Endothelial cell of umbilical vein (primary cell): ENCODE results near the gene TRIP13. TPM values are rescaled to one million over a fixed set of nuclear protein-coding genes. Genes with fewer than 3 reads are reported as not detected.

ENCODE experiments used
- BruUV-seq: library from RNA; stranded (reverse); fragments of 400-500 nt; replicated peaks from 2 replicates; lab custom pipeline; 2021; lab: Mats Ljungman, UMichigan
- CTCF ChIA-PET: fragments of 300-600, 350-600 bp; sonication (Branson Sonifier 250); formaldehyde crosslinking; loops from one replicate; lab custom pipeline; 2021; ENCODE audit warnings: antibody characterized with exemption, inconsistent platforms; lab: Charles Lee
- POLR2A ChIA-PET: fragments of 300-600, 350-600 bp; sonication (Branson Sonifier 250); formaldehyde crosslinking; loops from one replicate; lab custom pipeline; 2021; ENCODE audit warnings: antibody characterized with exemption, inconsistent platforms; lab: Charles Lee
- DNase-seq: peaks from one replicate; pipeline ENCODE4 v3.0.0-alpha.2; 2011; ENCODE audit warnings: low read depth, low spot score
- FAIRE-seq: peaks from 2 replicates; lab custom pipeline; 2011; peaks lifted over from hg19 to GRCh38; lab: Jason Lieb, UNC
- H2AFZ ChIP-seq: 2 replicates; pipeline ENCODE4 v1.6.0; 2012; ENCODE audit warnings: low read depth, low read length, control low read depth, inconsistent platforms
- H3K27ac ChIP-seq: 2 replicates; pipeline ENCODE4 v1.5.1; 2011; ENCODE audit warnings: low read depth, mild to moderate bottlenecking, control low read depth, low read length, moderate library complexity; ENCODE audit not compliant: insufficient read depth
- H3K27me3 ChIP-seq, 2 experiments: 2 replicates each; pipeline versions ENCODE4 v1.6.0 to v1.6.1; 2011; ENCODE audit warnings: low read length in 2 of 2, mixed read lengths in 1 of 2; ENCODE audit not compliant: control insufficient read depth in 2 of 2, insufficient read depth in 2 of 2
- H3K36me3 ChIP-seq, 2 experiments: 2 replicates in 1 of 2; 3 replicates in 1 of 2; pipeline ENCODE4 v1.5.1; 2011; ENCODE audit warnings: low read length in 2 of 2, mild to moderate bottlenecking in 1 of 2, moderate library complexity in 1 of 2; ENCODE audit not compliant: control insufficient read depth in 2 of 2, insufficient read depth in 2 of 2; ENCODE audit errors: extremely low read depth in 1 of 2
- H3K4me1 ChIP-seq: 3 replicates; pipeline ENCODE4 v1.5.1; 2011; ENCODE audit warnings: mild to moderate bottlenecking, low read length; ENCODE audit not compliant: control insufficient read depth, insufficient read depth; ENCODE audit errors: extremely low read depth
- H3K4me2 ChIP-seq: 2 replicates; pipeline ENCODE4 v1.6.1; 2011; ENCODE audit warnings: low read length, control low read depth, mixed read lengths; ENCODE audit not compliant: insufficient read depth
- H3K4me3 ChIP-seq, 3 experiments: fragments of 200-600 bp in 1 of 3; sonication (generic), shearing (Covaris generic) in 1 of 3; replicated peaks in 1 of 3; 2 replicates each; pipeline ENCODE4 v1.5.1; 2011 to 2016; ENCODE audit warnings: control low read depth in 3 of 3, low read length in 3 of 3, mild to moderate bottlenecking in 2 of 3, inconsistent platforms in 1 of 3, low read depth in 1 of 3, moderate library complexity in 1 of 3; ENCODE audit not compliant: insufficient read depth in 1 of 3
- H3K79me2 ChIP-seq: 2 replicates; pipeline ENCODE4 v1.6.0; 2012; ENCODE audit warnings: low read length, inconsistent platforms; ENCODE audit not compliant: control insufficient read depth, insufficient read depth
- H3K9ac ChIP-seq: replicated peaks from 2 replicates; pipeline ENCODE3; 2011; ENCODE audit warnings: low read length, control low read depth; ENCODE audit not compliant: insufficient read depth; ENCODE audit errors: extremely low read depth
- H3K9me1 ChIP-seq: replicated peaks from 3 replicates; pipeline ENCODE4 v1.6.0; 2011; ENCODE audit warnings: mild to moderate bottlenecking, low read length; ENCODE audit not compliant: control insufficient read depth, insufficient read depth; ENCODE audit errors: extremely low read depth
- H3K9me3 ChIP-seq: replicated peaks from 2 replicates; pipeline ENCODE4 v1.5.1; 2012; ENCODE audit warnings: low read length, inconsistent platforms; ENCODE audit not compliant: control insufficient read depth, insufficient read depth
- H4K20me1 ChIP-seq: replicated peaks from 2 replicates; pipeline ENCODE3; 2011; ENCODE audit warnings: mild to moderate bottlenecking, low read length; ENCODE audit not compliant: control insufficient read depth, insufficient read depth; ENCODE audit errors: extremely low read depth
- CTCF ChIP-seq, 2 donors: IDR thresholded peaks; 1 replicate in 1 of 2; 2 replicates in 1 of 2; pipeline ENCODE4 v1.5.1; 2011; ENCODE audit warnings: low read length in 2 of 2, mild to moderate bottlenecking in 2 of 2, moderate library complexity in 2 of 2, control low read depth in 1 of 2, inconsistent platforms in 1 of 2, low read depth in 1 of 2; ENCODE audit not compliant: insufficient read depth in 1 of 2; ENCODE audit errors: extremely low read depth in 1 of 2
- EZH2 ChIP-seq: IDR thresholded peaks from 2 replicates; pipeline ENCODE4 v1.6.1; 2012; ENCODE audit warnings: borderline replicate concordance, low read depth, mild to moderate bottlenecking, moderate library complexity, low read length, inconsistent platforms; ENCODE audit not compliant: severe bottlenecking
- FOS ChIP-seq: IDR thresholded peaks from 2 replicates; pipeline ENCODE4 v1.6.1; 2011; ENCODE audit warnings: mild to moderate bottlenecking, low read length, moderate library complexity, borderline replicate concordance; ENCODE audit not compliant: insufficient read depth
- GATA2 ChIP-seq: IDR thresholded peaks from 2 replicates; pipeline ENCODE4 v1.7.0; 2011; ENCODE audit warnings: low read depth, mild to moderate bottlenecking, moderate library complexity, mixed read lengths, low read length; ENCODE audit not compliant: insufficient read length, insufficient read depth
- JUN ChIP-seq: IDR thresholded peaks from 2 replicates; pipeline ENCODE4 v1.6.1; 2011; ENCODE audit warnings: borderline replicate concordance, low read depth; ENCODE audit not compliant: insufficient read length, insufficient read depth
- MAX ChIP-seq: IDR thresholded peaks from 2 replicates; pipeline ENCODE4 v1.6.1; 2011; ENCODE audit not compliant: insufficient read depth, insufficient read length
- MYC ChIP-seq: IDR thresholded peaks from one replicate; pipeline ENCODE4 v1.6.1; 2011; ENCODE audit warnings: mild to moderate bottlenecking, low read depth, low read length
- POLR2A ChIP-seq: IDR thresholded peaks from 2 replicates; pipeline ENCODE4 v1.6.1; 2012; ENCODE audit warnings: low read depth, mild to moderate bottlenecking, control low read depth, low read length
- POLR2AphosphoS5 ChIP-seq: IDR thresholded peaks from 2 replicates; pipeline ENCODE4 v1.6.1; 2012; ENCODE audit warnings: low read depth, mild to moderate bottlenecking, control low read depth, low read length, moderate library complexity; ENCODE audit not compliant: insufficient read depth
- dilution Hi-C: fragments of 300-500 bp; cut with MboI; formaldehyde crosslinking; loops from one replicate; pipeline ENCODE4 v1.15.0; 2019; ENCODE audit warnings: low sequenced_read_pairs; ENCODE audit not compliant: extremely low pct_ligation_motif_present
- intact Hi-C: fragments of 100-400 bp; cut with micrococcal nuclease; formaldehyde crosslinking; loops from one replicate; pipeline ENCODE4 v1.10.0; 2022
- polyA plus RNA-seq, 4 experiments: library from polyadenylated mRNA; depleted of rRNA in 3 of 4; stranded (reverse) in 3 of 4; unstranded in 1 of 4; fragments of >200 nt; gene quantifications; 2 replicates each; pipeline versions ENCODE4 v1.2.1 to v1.2.3, GENCODE V29; 2011 to 2012; ENCODE audit warnings: missing spikeins in 1 of 4
- total RNA-seq: library from RNA; stranded (reverse); gene quantifications from 2 replicates; pipeline ENCODE4 v1.2.3, GENCODE V29; 2021

The TRIP13 gene
- total and polyA plus RNA-seq, 2 donors (not counting 3 experiments of a cell fraction or from before 2014, with no cell fraction given), result 17.4 to 39.0 TPM

- ChIA-PET POLR2A (no interaction called here), CTCF (no interaction called here)
- Histone ChIP-seq H3K9ac (no peak overlapping the region), H3K4me2 (no peak overlapping the region), H3K4me1 (no peaks in the 10 kb centered on the region), H3K27me3 (no peaks in the 10 kb centered on the region), H4K20me1 (no peaks in the 10 kb centered on the region), H3K27ac (no peak overlapping the region), H3K4me3 (no peak overlapping the region), H3K36me3 (peaks cover 14 to 75% of the 10 kb centered on the region in 2 experiments), H3K9me3 (no peaks in the 10 kb centered on the region), H2AFZ (no peak overlapping the region), H3K9me1 (no peaks in the 10 kb centered on the region), H3K79me2 (peaks cover 59% of the 10 kb centered on the region)
- TF ChIP-seq GATA2 (no peak), MAX (no peak), EZH2 (no peak), FOS (no peak), POLR2AphosphoS5 (no peak), CTCF (IDR thresholded peaks at IDR 0.05; ENCODE audit: extremely low read depth in 1 of 2, insufficient read depth in 1 of 2, low read depth in 1 of 2, low read length in 2 of 2) (no peak), POLR2A (no peak), JUN (no peak), MYC (no peak)
- dilution Hi-C loops (no loop called here), intact Hi-C loops (no loop called here)
- FAIRE-seq (no peak), DNase-seq (no peak)
- BruUV-seq, result no TSS peak
Observed at GRCh38 chr5:885529-885928, 7.2 kb upstream of the TRIP13 start.
